GM18517 (cell line): ENCODE data around the gene HSFX3.
A peak's percentile ranks its signal among the peaks of the same experiment; 100 is the strongest.
"Not testable (repeated sequence)": the region's sequence is repeated elsewhere in the genome, so short reads cannot be mapped to it uniquely, and the experiment has no call there.

ENCODE experiments used
- ATAC-seq: cut with Tn5 transposase; IDR thresholded peaks from one replicate; pipeline ENCODE4 v1.9.1; 2021; ENCODE audit warnings: mild to moderate bottlenecking, moderate library complexity; ENCODE audit not compliant: unreplicated experiment

The HSFX3 gene, protein sequence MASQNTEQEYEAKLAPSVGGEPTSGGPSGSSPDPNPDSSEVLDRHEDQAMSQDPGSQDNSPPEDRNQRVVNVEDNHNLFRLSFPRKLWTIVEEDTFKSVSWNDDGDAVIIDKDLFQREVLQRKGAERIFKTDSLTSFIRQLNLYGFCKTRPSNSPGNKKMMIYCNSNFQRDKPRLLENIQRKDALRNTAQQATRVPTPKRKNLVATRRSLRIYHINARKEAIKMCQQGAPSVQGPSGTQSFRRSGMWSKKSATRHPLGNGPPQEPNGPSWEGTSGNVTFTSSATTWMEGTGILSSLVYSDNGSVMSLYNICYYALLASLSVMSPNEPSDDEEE

DNA sequence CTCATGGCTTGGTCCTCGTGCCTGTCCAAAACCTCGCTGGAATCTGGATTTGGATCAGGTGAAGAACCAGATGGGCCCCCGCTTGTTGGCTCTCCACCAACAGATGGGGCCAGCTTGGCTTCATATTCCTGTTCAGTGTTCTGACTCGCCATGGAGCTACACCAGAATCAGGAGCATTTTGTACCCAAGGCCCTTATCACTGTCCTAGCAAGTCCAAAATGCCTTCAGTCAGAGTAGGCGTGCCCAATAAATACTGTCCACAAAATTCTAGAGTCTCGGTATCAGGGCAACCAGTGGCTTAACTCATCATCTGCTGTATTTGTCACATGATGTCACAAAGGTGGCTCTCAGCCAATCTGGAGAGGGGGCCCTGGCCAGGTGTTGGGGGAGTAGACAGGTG lies at the start of gene HSFX3:
Gene HSFX3 (minus strand): TSS at position 224 of the 400 bp plus-strand sequence. CDS start 72 bp downstream, at position 152.
- not testable (repeated sequence) for ATAC-seq

DNA sequence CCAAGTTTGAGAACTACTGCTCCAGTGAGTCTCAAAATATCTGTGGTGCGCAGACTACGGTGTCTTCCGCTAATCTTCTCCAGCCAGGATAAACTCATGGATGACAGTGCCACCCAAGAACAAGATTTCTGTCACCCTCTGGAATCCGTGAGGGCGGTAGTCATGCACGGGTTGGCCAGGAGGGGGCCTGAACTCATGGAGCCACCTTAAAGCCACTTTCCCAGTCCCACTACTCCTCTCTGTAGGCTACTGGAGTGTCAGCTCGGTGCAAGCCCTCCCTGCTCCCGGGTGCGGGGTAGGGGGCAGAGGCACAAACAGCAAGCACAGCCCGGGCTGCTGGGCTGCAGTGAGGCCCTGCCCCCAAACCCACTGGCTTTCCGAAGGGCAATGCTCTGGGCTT lies 48.9 kb upstream of the HSFX3 start:
- ATAC-seq, result not testable (repeated sequence)

DNA sequence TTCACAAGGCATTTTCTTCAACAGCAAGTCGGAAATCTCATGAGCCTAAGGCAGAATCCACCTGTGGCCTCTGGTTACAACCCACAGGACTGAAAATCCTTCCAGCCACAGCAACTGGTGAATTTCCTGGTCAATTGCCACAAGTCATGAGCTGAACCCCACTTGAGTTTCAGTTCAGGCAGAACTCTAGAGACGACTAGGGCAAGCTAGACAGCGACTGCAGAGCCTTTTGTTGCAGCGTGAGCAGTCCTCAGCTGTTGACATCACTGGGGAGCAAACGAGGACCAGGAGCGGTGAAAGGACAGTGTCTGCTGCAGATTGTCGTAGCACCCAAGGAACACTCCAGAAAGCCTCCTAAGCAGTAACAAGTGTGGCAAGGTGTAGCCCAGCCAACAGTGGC lies 46.2 kb upstream of the HSFX3 start:
- ATAC-seq, result not testable (repeated sequence)

GRCh38 chrX:149595214-149595613 lies 45.5 kb upstream of the HSFX3 start, which contains the start of gene HSFX2:
TSS of gene HSFX2 (minus strand) at chrX:149595314. CDS start at chrX:149594700, 614 bp downstream.
- ATAC-seq, result not testable (repeated sequence)

GRCh38 chrX:149590993-149591392 lies 41.3 kb upstream of the HSFX3 start:
- not testable (repeated sequence) for ATAC-seq

DNA sequence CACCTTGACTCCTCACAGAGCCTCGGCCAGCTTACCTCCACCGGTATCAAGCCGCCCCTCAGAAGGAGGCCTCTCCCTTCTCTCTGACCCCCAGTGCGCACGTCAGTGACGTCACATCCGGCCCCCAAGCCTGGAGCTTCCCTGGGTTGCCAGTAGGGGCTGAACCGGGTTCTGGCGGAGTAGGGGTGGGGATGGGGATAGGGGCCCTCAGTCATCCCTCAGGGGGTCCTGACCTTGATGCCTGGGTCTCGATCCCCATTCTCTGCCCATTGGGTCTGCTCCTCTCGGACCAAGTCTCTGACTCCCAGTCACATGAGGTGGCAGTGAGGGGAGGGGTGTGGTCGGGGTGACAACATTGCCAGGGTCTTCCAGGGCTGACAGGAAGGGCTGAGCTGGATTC lies 37.6 kb upstream of the HSFX3 start, which contains the start of gene MAGEA9B:
Gene MAGEA9B (minus strand): TSS at position 101 of the 400 bp plus-strand sequence. CDS start 4,280 bp downstream, outside the sequence.
- ATAC-seq, result not testable (repeated sequence)

- not testable (repeated sequence) for ATAC-seq
These were observed 35.9 kb upstream of the HSFX3 start for GRCh38 chrX:149585631-149586030.

- peak; percentile 100 for ATAC-seq
These were observed 23.7 kb upstream of the HSFX3 start for GRCh38 chrX:149573456-149573855.

GRCh38 chrX:149572743-149573142 lies 23.0 kb upstream of the HSFX3 start:
- ATAC-seq, result no peak

DNA sequence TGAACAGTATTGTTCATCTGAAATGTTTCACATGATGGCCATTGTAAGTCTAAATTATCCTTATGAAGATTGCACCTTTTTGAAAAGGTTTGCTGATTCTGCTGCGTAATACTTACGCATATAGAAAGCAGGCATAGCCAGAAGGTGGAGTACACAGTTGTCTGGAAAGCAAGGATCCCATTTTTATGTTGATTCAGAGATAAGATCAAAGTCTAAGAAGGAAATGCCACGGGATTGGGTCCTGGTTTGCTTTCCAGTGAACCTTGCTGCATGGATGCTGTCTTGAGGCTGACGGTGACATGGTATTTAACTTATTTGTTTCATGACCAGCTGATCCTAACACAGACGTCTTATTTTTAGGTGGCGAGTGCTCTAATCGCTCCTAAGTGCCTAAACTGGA lies 22.0 kb upstream of the HSFX3 start:
- no peak for ATAC-seq

- ATAC-seq, result no peak
These were observed 20.9 kb upstream of the HSFX3 start for GRCh38 chrX:149570668-149571067.

GRCh38 chrX:149569770-149570169 lies 20.0 kb upstream of the HSFX3 start:
- no peak for ATAC-seq

GRCh38 chrX:149568701-149569296 lies 19.1 kb upstream of the HSFX3 start:
- no peak for ATAC-seq

GRCh38 chrX:149567621-149568417 lies 18.1 kb upstream of the HSFX3 start:
- ATAC-seq, result no peak

DNA sequence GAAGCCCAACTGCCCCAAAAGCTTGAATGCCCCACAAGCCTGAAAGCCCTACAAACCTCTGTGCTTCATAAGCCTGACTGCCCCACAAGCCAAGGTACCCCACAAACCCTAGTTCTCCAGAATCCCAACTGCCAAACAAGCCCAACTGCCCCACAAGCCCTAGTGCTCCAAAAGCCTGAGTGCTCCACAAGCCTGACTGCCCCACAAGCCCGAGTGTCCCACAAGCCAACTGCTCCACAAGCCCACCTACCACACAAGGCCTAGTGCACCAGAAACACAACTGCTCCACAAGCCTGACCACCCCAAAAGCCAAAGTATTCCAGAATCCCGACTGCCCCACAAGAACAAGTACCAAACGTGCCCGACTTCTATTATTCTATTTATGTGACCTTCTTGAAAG lies 13.6 kb upstream of the HSFX3 start:
- ATAC-seq, result no peak

GRCh38 chrX:149555251-149555650 lies 5.5 kb upstream of the HSFX3 start:
- ATAC-seq, result not testable (repeated sequence)

DNA sequence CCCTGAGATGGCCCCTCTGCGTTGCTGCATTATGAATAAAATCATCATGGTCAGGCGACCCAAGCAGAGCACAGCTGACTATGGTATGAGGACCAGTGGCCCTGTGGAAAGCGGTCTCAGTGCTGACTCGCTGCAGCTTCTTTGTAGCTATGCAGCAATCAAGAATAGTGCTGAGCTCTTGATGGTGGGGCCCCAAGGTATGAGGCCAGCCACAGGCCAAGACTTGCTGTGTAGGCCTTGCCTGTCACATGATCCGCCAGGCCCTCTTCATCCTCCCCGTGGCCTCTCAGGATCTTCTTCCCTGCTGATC lies 2.2 kb upstream of the HSFX3 start:
- not testable (repeated sequence) for ATAC-seq

DNA sequence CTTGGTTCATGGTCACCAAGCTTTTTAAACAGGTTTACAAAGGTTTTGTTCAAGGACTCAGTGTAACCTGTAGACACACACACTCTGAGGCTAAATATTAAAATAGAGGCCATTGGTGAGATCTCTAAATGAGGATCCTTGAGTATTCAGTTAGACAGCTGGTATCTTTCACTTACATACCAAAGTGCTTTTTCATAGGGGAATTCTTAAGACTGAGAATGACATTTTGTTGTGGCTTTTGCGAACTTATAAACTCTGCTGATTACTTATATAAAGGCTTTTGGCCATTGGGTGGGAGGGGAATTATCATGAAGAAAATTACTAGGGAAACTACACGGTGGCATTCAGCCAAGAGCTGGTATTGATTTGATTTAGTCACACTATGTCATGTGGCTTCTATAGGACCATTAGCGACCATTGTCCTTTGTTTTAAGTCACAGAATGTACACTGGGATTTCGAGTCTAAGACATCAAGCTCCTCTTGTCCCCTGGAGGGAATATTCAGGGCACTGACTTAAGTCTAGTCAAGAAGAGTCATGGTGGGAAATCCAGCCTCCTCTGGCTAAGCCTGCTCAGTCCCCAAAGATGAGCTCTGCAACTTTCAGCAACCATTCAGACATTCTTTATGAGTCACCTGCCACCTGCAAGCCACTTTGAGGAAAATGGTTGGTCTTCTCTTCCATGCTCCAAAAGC lies 1.7 kb upstream of the HSFX3 start:
- ATAC-seq, result not testable (repeated sequence)

DNA sequence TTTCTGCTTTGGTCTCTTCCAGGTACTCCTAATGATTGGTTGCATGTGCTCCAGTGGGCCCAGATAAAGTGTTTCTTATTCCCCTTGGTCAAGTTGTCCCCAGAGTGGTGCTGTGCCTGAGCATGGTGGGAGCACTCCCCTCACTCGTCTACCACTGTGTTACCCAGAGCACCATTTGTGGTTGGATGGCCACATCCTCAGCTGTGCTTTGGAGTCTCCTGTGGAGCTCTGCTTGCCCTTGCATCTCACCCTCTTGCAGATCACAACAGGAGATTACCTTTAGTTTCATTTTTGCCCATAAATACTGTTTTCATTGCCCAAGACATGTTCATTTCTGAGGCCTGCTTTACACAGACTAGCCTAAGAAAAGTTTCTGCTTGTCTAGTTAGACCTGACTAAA lies 730 bp upstream of the HSFX3 start:
- not testable (repeated sequence) for ATAC-seq

DNA sequence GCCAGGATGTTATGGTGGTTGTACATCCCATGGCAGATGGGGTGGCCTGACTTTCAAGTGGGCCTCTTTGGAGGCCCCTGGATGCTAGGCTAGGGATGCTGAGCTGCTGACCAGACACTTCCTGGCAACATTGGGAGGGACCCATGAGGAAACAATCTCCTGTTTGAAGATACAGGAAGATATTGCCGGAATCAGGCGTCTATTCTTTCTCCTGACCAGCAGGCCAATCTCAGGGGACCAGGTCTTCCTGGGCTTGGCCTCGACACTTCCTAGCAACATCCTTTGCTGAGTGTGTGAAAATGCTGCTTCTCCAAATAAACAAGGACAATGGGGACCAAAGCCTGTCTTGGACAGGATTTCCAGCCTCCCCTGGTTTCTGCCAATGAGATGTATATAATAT lies 1.9 kb downstream of the HSFX3 start:
- not testable (repeated sequence) for ATAC-seq

- ATAC-seq, result not testable (repeated sequence)
These were observed 2.8 kb downstream of the HSFX3 start for GRCh38 chrX:149546962-149547361.
